Natural killer cell (primary cell): ENCODE measurements around the gene KLHDC7B. TPM values are rescaled to one million over a fixed set of nuclear protein-coding genes. Genes with fewer than 3 reads are reported as not detected.

Experiments
- ATAC-seq, 3 donors: fragments of 150-1000 bp in 2 of 3; fragments of 200-7000 bp in 1 of 3; cut with Tn5 transposase; 1 replicate in 1 of 3; 2 replicates in 2 of 3; pipeline ENCODE4 v1.10.0; 2021; ENCODE audit warnings: mild to moderate bottlenecking in 2 of 3, moderate library complexity in 2 of 3
- DNase-seq, 2 donors: peaks; one replicate each; pipeline versions ENCODE4 v3.0.0 to v3.0.0-alpha.2; 2013 to 2021; ENCODE audit warnings: mixed read lengths in 1 of 2
- H3K27ac ChIP-seq: one replicate; pipeline ENCODE4 v1.5.1; 2013; ENCODE audit warnings: mild to moderate bottlenecking, low read length
- H3K27me3 ChIP-seq: one replicate; pipeline ENCODE4 v1.6.1; 2013; ENCODE audit warnings: low read length; ENCODE audit not compliant: control insufficient read depth, insufficient read depth
- H3K36me3 ChIP-seq: one replicate; pipeline ENCODE4 v1.6.1; 2013; ENCODE audit warnings: low read length; ENCODE audit not compliant: control insufficient read depth, insufficient read depth
- H3K4me1 ChIP-seq: one replicate; pipeline ENCODE4 v1.6.1; 2013; ENCODE audit warnings: low read length; ENCODE audit not compliant: control insufficient read depth, insufficient read depth
- H3K4me3 ChIP-seq: one replicate; pipeline ENCODE4 v1.5.1; 2013; ENCODE audit warnings: low read length
- H3K9me3 ChIP-seq: one replicate; pipeline ENCODE4 v1.6.1; 2013; ENCODE audit warnings: low read length; ENCODE audit not compliant: control insufficient read depth, insufficient read depth
- H3K27ac Mint-ChIP-seq, 2 donors: one replicate each; pipeline ENCODE4 v1.8.0; 2022; ENCODE audit warnings: mild to moderate bottlenecking in 2 of 2, mixed read lengths in 2 of 2, moderate library complexity in 1 of 2
- H3K27me3 Mint-ChIP-seq, 2 donors: one replicate each; pipeline ENCODE4 v1.8.0; 2022; ENCODE audit warnings: low read depth in 2 of 2, mixed read lengths in 2 of 2
- H3K36me3 Mint-ChIP-seq: one replicate; pipeline ENCODE4 v1.8.0; 2022; ENCODE audit warnings: mixed read lengths
- H3K4me1 Mint-ChIP-seq, 2 donors: one replicate each; pipeline ENCODE4 v1.8.0; 2022; ENCODE audit warnings: mixed read lengths in 2 of 2
- H3K4me3 Mint-ChIP-seq: one replicate; pipeline ENCODE4 v1.8.0; 2022; ENCODE audit warnings: mild to moderate bottlenecking, moderate library complexity, mixed read lengths
- H3K9me3 Mint-ChIP-seq, 2 donors: one replicate each; pipeline ENCODE4 v1.8.0; 2022; ENCODE audit warnings: mixed read lengths in 2 of 2
- CTCF ChIP-seq: fragments of 200-600 bp; IDR thresholded peaks from one replicate; pipeline ENCODE4 v1.8.0; 2022; ENCODE audit warnings: antibody characterized with exemption
- whole genome bisulfite sequencing: methylation state at CpG from one replicate; pipeline ENCODE4 v1.1.7; 2013; ENCODE audit warnings: missing lambda C conversion rate; ENCODE audit not compliant: insufficient coverage; 5-methylcytosine and 5-hydroxymethylcytosine counted together
- intact Hi-C: fragments of 100-400 bp; cut with micrococcal nuclease; formaldehyde crosslinking; loops from one replicate; pipeline ENCODE4 v1.14.2; 2022
- total RNA-seq, 4 donors: library from RNA; stranded (reverse); fragments of 120-200 nt in 1 of 4; gene quantifications; one replicate each; pipeline versions ENCODE4 v1.2.3 to v1.2.4, GENCODE V29; 2013 to 2022

The KLHDC7B gene
- total RNA-seq, 3 donors from 2014 or later (not counting 1 experiment from before 2014, with no cell fraction given) = 2.4 to 6.9 (median 5.3) TPM

- H3K36me3 Mint-ChIP-seq = no peaks in the 10 kb centered on the region
- 89% methylated on average over 78 of the region's 78 CpGs for WGBS
- no peak overlapping the region for H3K4me3 ChIP-seq
- no peak for ATAC-seq
- DNase-seq = no peak
- no peaks in the 10 kb centered on the region for H3K9me3 Mint-ChIP-seq
- no peaks in the 10 kb centered on the region for H3K27me3 ChIP-seq
- H3K9me3 ChIP-seq = no peaks in the 10 kb centered on the region
- no peak overlapping the region for H3K27ac ChIP-seq
- TF ChIP-seq CTCF = no peak
- peaks cover 59% of the 10 kb centered on the region for H3K4me1 ChIP-seq
- intact Hi-C loops = no loop called here
- no peaks in the 10 kb centered on the region for H3K27me3 Mint-ChIP-seq
- H3K4me3 Mint-ChIP-seq = peak overlapping the region; percentile 50
- peaks cover 9 to 49% of the 10 kb centered on the region in 2 donors for H3K4me1 Mint-ChIP-seq
- peak overlapping the region; percentile 82 to 86 for H3K27ac Mint-ChIP-seq
- no peaks in the 10 kb centered on the region for H3K36me3 ChIP-seq
These were observed 895 bp downstream of the KLHDC7B start for GRCh38 chr22:50546326-50547262.

GRCh38 chr22:50547263-50547985, 1.7 kb downstream of the KLHDC7B start:
- TF ChIP-seq CTCF = no peak
- peak overlapping the region in 1 of 2 donors; percentile 78 for H3K27ac Mint-ChIP-seq
- H3K4me3 ChIP-seq = no peak overlapping the region
- DNase-seq (peak in 1 of 2 donors; percentile 23), ATAC-seq (no peak)
- H3K9me3 Mint-ChIP-seq = no peaks in the 10 kb centered on the region
- H3K4me3 Mint-ChIP-seq = peak overlapping the region; percentile 52
- no peaks in the 10 kb centered on the region for H3K36me3 Mint-ChIP-seq
- H3K9me3 ChIP-seq = no peaks in the 10 kb centered on the region
- H3K27me3 Mint-ChIP-seq = no peaks in the 10 kb centered on the region
- no peak overlapping the region for H3K27ac ChIP-seq
- no peaks in the 10 kb centered on the region for H3K36me3 ChIP-seq
- 71% methylated on average over 35 of the region's 35 CpGs for WGBS
- H3K27me3 ChIP-seq = no peaks in the 10 kb centered on the region
- peaks cover 56% of the 10 kb centered on the region for H3K4me1 ChIP-seq
- peaks cover 9 to 46% of the 10 kb centered on the region in 2 donors for H3K4me1 Mint-ChIP-seq
- intact Hi-C loops = no loop called here

GRCh38 chr22:50548040-50548920, 2.6 kb downstream of the KLHDC7B start:
- Mint-ChIP-seq H3K4me1 (peaks cover 9 to 43% of the 10 kb centered on the region in 2 donors), H3K9me3 (no peaks in the 10 kb centered on the region), H3K4me3 (peak overlapping the region; percentile 60), H3K36me3 (no peaks in the 10 kb centered on the region), H3K27me3 (no peaks in the 10 kb centered on the region), H3K27ac (peak overlapping the region in 1 of 2 donors; percentile 78)
- peak overlapping the region; percentile 57 for H3K27ac ChIP-seq
- 10% methylated on average over 56 of the region's 56 CpGs for WGBS
- peaks cover 56% of the 10 kb centered on the region for H3K4me1 ChIP-seq
- peak; percentile 36 to 55 (median 48) for ATAC-seq
- no peaks in the 10 kb centered on the region for H3K9me3 ChIP-seq
- no peak for TF ChIP-seq CTCF
- intact Hi-C loops = no loop called here
- H3K27me3 ChIP-seq = no peaks in the 10 kb centered on the region
- H3K36me3 ChIP-seq = no peaks in the 10 kb centered on the region
- peak; percentile 56 to 79 for DNase-seq
- peak overlapping the region; percentile 51 for H3K4me3 ChIP-seq
